ENCODE data around the gene ROR2.

ROR2 gene

GRCh38 chr9:91516777-91517176 is 433.3 kb downstream of the ROR2 start:
- Histone ChIP-seq H3K36me3 (replicated peaks) (no peaks in the 10 kb centered on the region), H3K27me3 (ENCODE audit: low read depth) (no peaks in the 10 kb centered on the region), H3K9me3 (no peaks in the 10 kb centered on the region), H3K4me3 (no peak overlapping the region), H3K4me1 (no peaks in the 10 kb centered on the region)
- in situ Hi-C loops (cut with MboI; ENCODE audit: low sequenced_read_pairs), result no loop called here
- no peak for DNase-seq (ENCODE audit: low spot score in 2 of 2)

- DNase-seq (ENCODE audit: low spot score in 2 of 2), result no peak
- Histone ChIP-seq H3K9me3 (no peaks in the 10 kb centered on the region), H3K36me3 (replicated peaks) (no peaks in the 10 kb centered on the region), H3K4me3 (no peak overlapping the region), H3K4me1 (no peaks in the 10 kb centered on the region), H3K27me3 (ENCODE audit: low read depth) (no peaks in the 10 kb centered on the region)
- in situ Hi-C loops (cut with MboI; ENCODE audit: low sequenced_read_pairs), result no loop called here
These were observed 433.9 kb downstream of the ROR2 start for GRCh38 chr9:91516081-91516480.

GRCh38 chr9:91515074-91515687 is 434.8 kb downstream of the ROR2 start:
- no peaks in the 10 kb centered on the region for H3K4me1 ChIP-seq
- in situ Hi-C loops (cut with MboI; ENCODE audit: low sequenced_read_pairs), result no loop called here
- DNase-seq (ENCODE audit: low spot score in 2 of 2), result no peak
- no peak overlapping the region for H3K4me3 ChIP-seq
- H3K36me3 ChIP-seq (replicated peaks), result no peaks in the 10 kb centered on the region
- no peaks in the 10 kb centered on the region for H3K9me3 ChIP-seq
- H3K27me3 ChIP-seq (ENCODE audit: low read depth), result no peaks in the 10 kb centered on the region

Data from HAP-1 (cell line).